K562 (cell line): ENCODE measurements around the gene TAMALIN. TPM values are rescaled to one million over a fixed set of nuclear protein-coding genes. Genes with fewer than 3 reads are reported as not detected.

Experiments used
- ADNP ChIP-seq: fragments of 200-800 bp; sonication (Bioruptor generic); IDR thresholded peaks from 2 replicates; pipeline ENCODE4 v1.6.1; 2016; ENCODE audit warnings: missing genetic modification characterization, missing compliant biosample characterization
- ATF2 ChIP-seq: sonication (generic); formaldehyde crosslinking; IDR thresholded peaks from 2 replicates; pipeline ENCODE4 v1.8.1; 2022; ENCODE audit warnings: missing genetic modification reagents
- C11orf30 ChIP-seq: fragments of 450-650 bp; IDR thresholded peaks from 2 replicates; pipeline ENCODE4 v1.6.1; 2016; ENCODE audit warnings: low read depth, mild to moderate bottlenecking
- ELF4 ChIP-seq: fragments of 450-650 bp; formaldehyde crosslinking; IDR thresholded peaks from 2 replicates; pipeline ENCODE4 v1.4.0; 2022; ENCODE audit warnings: missing genetic modification characterization
- FOS ChIP-seq: IDR thresholded peaks from 3 replicates; pipeline ENCODE4 v1.6.1; 2011; ENCODE audit not compliant: insufficient read length; ENCODE audit errors: extremely low read depth
- GABPA ChIP-seq: fragments of 200-800 bp; sonication (Bioruptor generic); conservative IDR thresholded peaks from 2 replicates; pipeline ENCODE4 v1.6.1; 2016; ENCODE audit warnings: low read depth, missing genetic modification characterization, missing compliant biosample characterization
- GATAD2A ChIP-seq: fragments of 450-650 bp; IDR thresholded peaks from 2 replicates; pipeline ENCODE4 v1.6.1; 2017
- GTF2F1 ChIP-seq: IDR thresholded peaks from 2 replicates; pipeline ENCODE4 v1.6.1; 2011; ENCODE audit warnings: low read depth, low read length, improper control_type of control experiment
- HDAC2 ChIP-seq: fragments of 450-650 bp; IDR thresholded peaks from 2 replicates; pipeline ENCODE4 v1.6.1; 2016; ENCODE audit warnings: mild to moderate bottlenecking
- HDGF ChIP-seq: fragments of 450-650 bp; IDR thresholded peaks from 2 replicates; pipeline ENCODE4 v1.6.1; 2016
- HES1 ChIP-seq: fragments of 450-650 bp; IDR thresholded peaks from 2 replicates; pipeline ENCODE4 v1.6.1; 2016; ENCODE audit warnings: low read depth, mild to moderate bottlenecking, moderate library complexity
- LEF1 ChIP-seq: fragments of 450-650 bp; IDR thresholded peaks from 2 replicates; pipeline ENCODE4 v1.6.1; 2016; ENCODE audit warnings: mild to moderate bottlenecking
- MYNN ChIP-seq, 2 experiments: sonication (generic); formaldehyde crosslinking in 1 of 2; IDR thresholded peaks; 2 replicates each; pipeline versions ENCODE4 v1.5.0 to v1.6.1; 2016 to 2020; ENCODE audit warnings: antibody characterized with exemption in 1 of 2, missing genetic modification reagents in 1 of 2
- SOX6 ChIP-seq: fragments of 450-650 bp; IDR thresholded peaks from 2 replicates; pipeline ENCODE4 v1.6.1; 2014; ENCODE audit warnings: mild to moderate bottlenecking
- TAL1 ChIP-seq: fragments of 450-650 bp; IDR thresholded peaks from 2 replicates; pipeline ENCODE4 v1.6.1; 2016; ENCODE audit warnings: mild to moderate bottlenecking
- ZC3H4 ChIP-seq: sonication (generic); formaldehyde crosslinking; IDR thresholded peaks from 2 replicates; pipeline ENCODE4 v1.9.0; 2021; ENCODE audit warnings: missing genetic modification reagents, borderline replicate concordance
- ZKSCAN8 ChIP-seq: fragments of 200-800 bp; sonication (Bioruptor generic); IDR thresholded peaks from 2 replicates; pipeline ENCODE4 v1.6.1; 2016; ENCODE audit warnings: missing genetic modification characterization, missing compliant biosample characterization
- ZNF175 ChIP-seq: fragments of 200-800 bp; sonication (Bioruptor generic); IDR thresholded peaks from 2 replicates; pipeline ENCODE4 v1.6.1; 2016; ENCODE audit warnings: low read depth, mild to moderate bottlenecking, missing genetic modification characterization, missing compliant biosample characterization
- ZNF224 ChIP-seq: sonication (generic); formaldehyde crosslinking; IDR thresholded peaks from 2 replicates; pipeline ENCODE4 v1.8.0; 2022; ENCODE audit warnings: mild to moderate bottlenecking, missing genetic modification reagents
- ZNF668 ChIP-seq: fragments of 250-450 bp; sonication (Bioruptor Pico); IDR thresholded peaks from 2 replicates; pipeline ENCODE4 v1.8.0; 2022; ENCODE audit warnings: mild to moderate bottlenecking, inconsistent platforms
- ZNF707 ChIP-seq: fragments of 250-450 bp; sonication (Bioruptor Pico); conservative IDR thresholded peaks from 2 replicates; pipeline ENCODE4 v1.8.0; 2022; ENCODE audit warnings: inconsistent platforms, mild to moderate bottlenecking, moderate library complexity
- polyA plus RNA-seq, 8 experiments: library from polyadenylated mRNA; depleted of rRNA in 4 of 8; stranded (reverse) in 5 of 8; unstranded in 3 of 8; fragments of >200 nt; fragmentation: Nextera tagmentation in 2 of 8; fragmentation: Illumina TruSeq in 1 of 8; extraction: Ambion mirVana in 2 of 8; extraction: Trizol in 1 of 8; gene quantifications; 2 replicates each; pipeline versions ENCODE4 v1.2.1 to v1.2.3, GENCODE V29; 2011 to 2014; ENCODE audit warnings: inconsistent platforms in 1 of 8, missing spikeins in 1 of 8
- total RNA-seq, 7 experiments: library from RNA; depleted of rRNA in 6 of 7; stranded (reverse); fragments of >200 nt in 6 of 7; fragmentation: Illumina TruSeq in 2 of 7; extraction: Trizol in 2 of 7; gene quantifications; 2 replicates each; pipeline versions ENCODE4 v1.2.1 to v1.2.3, GENCODE V29; 2011 to 2021; ENCODE audit warnings: low replicate concordance in 1 of 7

Gene TAMALIN
- total and polyA plus RNA-seq, 9 of the 15 experiments (the other 6 are each of a cell fraction or from before 2014, with no cell fraction given): 0.74 to 2.2 (median 1.5) TPM; not detected in 2

- peak; percentile 86 for TF ChIP-seq ZNF175 (CRISPR knock-in tag)
- no peak for TF ChIP-seq ZNF707 (CRISPR knock-in tag)
- TF ChIP-seq TAL1: peak; percentile 95
- peak; percentile 2 for TF ChIP-seq FOS
- no peak for TF ChIP-seq HDGF
- TF ChIP-seq ADNP (tag): peak; percentile 75; the same call in 1 of the 2 replicates
- TF ChIP-seq ZNF224: no peak
- no peak for TF ChIP-seq ZNF668 (CRISPR knock-in tag)
- TF ChIP-seq GTF2F1: no peak
- no peak for TF ChIP-seq C11orf30
- TF ChIP-seq GABPA (tag): peak; percentile 49
- peak; percentile 97 for TF ChIP-seq HES1
- 0 out of 2 replicates have a peak, but pooled peaks have one; percentile 35 for TF ChIP-seq ZKSCAN8 (CRISPR knock-in tag)
- TF ChIP-seq HDAC2: peak; percentile 96
- TF ChIP-seq ATF2: no peak
- peak; percentile 84 for TF ChIP-seq LEF1
- peak; percentile 69; the same call in 1 of the 2 replicates for TF ChIP-seq GATAD2A
- no peak for TF ChIP-seq ZC3H4
- peak; percentile 64; the same call in 1 of the 2 replicates for TF ChIP-seq ELF4
- peak; percentile 68; the same call in 1 of the 2 replicates for TF ChIP-seq MYNN (IDR thresholded peaks at IDR 0.05)
- TF ChIP-seq MYNN (CRISPR knock-in tag; IDR thresholded peaks at IDR 0.05): no peak
- peak; percentile 99 for TF ChIP-seq SOX6
Observed at GRCh38 chr12:51972849-51973273, 33.9 kb upstream of the TAMALIN start (continued).
